Peyer's patch (tissue), 4 donors: ENCODE measurements around the gene ITGAE. TPM values are rescaled to one million over a fixed set of nuclear protein-coding genes. Genes with fewer than 3 reads are reported as not detected.

Experiments used
- DNase-seq, 3 donors: peaks; one replicate each; pipeline ENCODE4 v3.0.0-alpha.2; 2017 to 2019
- H3K27ac ChIP-seq, 4 donors: fragments of 200-600 bp; sonication (generic); one replicate each; pipeline ENCODE4 v1.5.1; 2016 to 2019
- H3K27me3 ChIP-seq, 2 donors: fragments of 200-600 bp; sonication (generic); one replicate each; pipeline ENCODE4 v1.5.1; 2019
- H3K36me3 ChIP-seq, 3 donors: fragments of 200-600 bp; sonication (generic); one replicate each; pipeline ENCODE4 v1.5.1; 2016 to 2019
- H3K4me1 ChIP-seq, 4 donors: fragments of 200-600 bp; sonication (generic); one replicate each; pipeline ENCODE4 v1.5.1; 2016 to 2019
- H3K4me3 ChIP-seq, 4 donors: fragments of 200-600 bp; sonication (generic); 1 replicate in 3 of 4; 2 replicates in 1 of 4; pipeline ENCODE4 v1.5.1; 2016 to 2019; ENCODE audit warnings: mild to moderate bottlenecking in 1 of 4
- H3K9me3 ChIP-seq, 4 donors: fragments of 200-600 bp; sonication (generic); one replicate each; pipeline ENCODE4 v1.5.1; 2016 to 2019; ENCODE audit warnings: mild to moderate bottlenecking in 1 of 4
- POLR2A ChIP-seq, 2 donors: fragments of 450-650 bp; IDR thresholded peaks; one replicate each; pipeline ENCODE4 v1.5.1; 2017; ENCODE audit warnings: antibody characterized with exemption in 2 of 2, mild to moderate bottlenecking in 2 of 2, moderate library complexity in 2 of 2
- total RNA-seq, 4 donors: library from RNA; depleted of rRNA; stranded (reverse); fragments of >200 nt; gene quantifications; one replicate each; pipeline ENCODE4 v1.1.0, GENCODE V29; 2016
- TF ChIP-seq, protein P1 (sequence below), 6 experiments: fragments of 450-650 bp in 4 of 6; fragments of 200-600 bp in 2 of 6; sonication (generic) in 1 of 6; IDR thresholded peaks; one replicate each; pipeline ENCODE4 v1.5.1; 2017 to 2019; ENCODE audit warnings: antibody characterized with exemption in 6 of 6, mild to moderate bottlenecking in 3 of 6, moderate library complexity in 1 of 6

ITGAE gene
- total RNA-seq, 4 donors from 2014 or later = 14.9 to 41.8 (median 31.5) TPM

GRCh38 chr17:3695129-3695722 is 105.8 kb downstream of the ITGAE start:
- peaks cover 0 to 16% of the 10 kb centered on the region in 2 donors for H3K27me3 ChIP-seq
- peak overlapping the region; percentile 48 to 62 (median 61) for H3K4me3 ChIP-seq
- DNase-seq = peak in 1 of 3 donors; percentile 45
- H3K36me3 ChIP-seq = peaks cover 0 to 2% (median 0%) of the 10 kb centered on the region in 3 donors
- no peaks in the 10 kb centered on the region for H3K9me3 ChIP-seq
- TF ChIP-seq, protein P1, sequence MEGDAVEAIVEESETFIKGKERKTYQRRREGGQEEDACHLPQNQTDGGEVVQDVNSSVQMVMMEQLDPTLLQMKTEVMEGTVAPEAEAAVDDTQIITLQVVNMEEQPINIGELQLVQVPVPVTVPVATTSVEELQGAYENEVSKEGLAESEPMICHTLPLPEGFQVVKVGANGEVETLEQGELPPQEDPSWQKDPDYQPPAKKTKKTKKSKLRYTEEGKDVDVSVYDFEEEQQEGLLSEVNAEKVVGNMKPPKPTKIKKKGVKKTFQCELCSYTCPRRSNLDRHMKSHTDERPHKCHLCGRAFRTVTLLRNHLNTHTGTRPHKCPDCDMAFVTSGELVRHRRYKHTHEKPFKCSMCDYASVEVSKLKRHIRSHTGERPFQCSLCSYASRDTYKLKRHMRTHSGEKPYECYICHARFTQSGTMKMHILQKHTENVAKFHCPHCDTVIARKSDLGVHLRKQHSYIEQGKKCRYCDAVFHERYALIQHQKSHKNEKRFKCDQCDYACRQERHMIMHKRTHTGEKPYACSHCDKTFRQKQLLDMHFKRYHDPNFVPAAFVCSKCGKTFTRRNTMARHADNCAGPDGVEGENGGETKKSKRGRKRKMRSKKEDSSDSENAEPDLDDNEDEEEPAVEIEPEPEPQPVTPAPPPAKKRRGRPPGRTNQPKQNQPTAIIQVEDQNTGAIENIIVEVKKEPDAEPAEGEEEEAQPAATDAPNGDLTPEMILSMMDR (IDR thresholded peaks at IDR 0.05) = no peak
- no peak for TF ChIP-seq POLR2A (IDR thresholded peaks at IDR 0.05)
- peak overlapping the region; percentile 7 to 90 (median 46) for H3K27ac ChIP-seq
- H3K4me1 ChIP-seq = peaks cover 0 to 17% (median 3%) of the 10 kb centered on the region in 4 donors

DNA sequence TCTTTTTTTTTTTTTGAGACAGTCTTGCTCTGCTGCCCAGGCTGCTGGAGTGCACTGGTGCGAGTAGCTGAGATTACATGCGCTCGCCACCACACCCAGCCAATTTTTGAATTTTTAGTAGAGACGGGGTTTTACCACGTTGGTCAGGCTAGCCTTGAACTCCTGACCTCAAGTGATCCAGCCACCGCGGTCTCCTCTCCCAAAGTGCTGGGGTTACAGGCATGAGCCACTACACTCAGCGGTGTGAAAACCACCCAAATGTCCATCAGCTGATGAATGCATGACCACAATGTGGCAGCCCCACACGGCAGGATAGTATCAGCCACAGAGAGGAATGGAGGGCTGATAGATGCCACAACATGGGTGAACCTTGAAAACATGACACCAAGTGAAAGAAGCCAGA is 107.2 kb downstream of the ITGAE start:
- peak in 2 of 3 donors; percentile 71 to 80 for DNase-seq
- no peak for TF ChIP-seq POLR2A (IDR thresholded peaks at IDR 0.05)
- TF ChIP-seq, protein P1 (IDR thresholded peaks at IDR 0.05) = no peak
- peaks cover 0 to 17% (median 7%) of the 10 kb centered on the region in 4 donors for H3K4me1 ChIP-seq
- peaks cover 0 to 16% of the 10 kb centered on the region in 2 donors for H3K27me3 ChIP-seq
- peaks cover 0 to 4% (median 0%) of the 10 kb centered on the region in 3 donors for H3K36me3 ChIP-seq
- peak overlapping the region in 1 of 4 donors; percentile 90 for H3K27ac ChIP-seq
- H3K4me3 ChIP-seq = peak overlapping the region in 1 of 4 donors; percentile 48
- H3K9me3 ChIP-seq = no peaks in the 10 kb centered on the region

DNA sequence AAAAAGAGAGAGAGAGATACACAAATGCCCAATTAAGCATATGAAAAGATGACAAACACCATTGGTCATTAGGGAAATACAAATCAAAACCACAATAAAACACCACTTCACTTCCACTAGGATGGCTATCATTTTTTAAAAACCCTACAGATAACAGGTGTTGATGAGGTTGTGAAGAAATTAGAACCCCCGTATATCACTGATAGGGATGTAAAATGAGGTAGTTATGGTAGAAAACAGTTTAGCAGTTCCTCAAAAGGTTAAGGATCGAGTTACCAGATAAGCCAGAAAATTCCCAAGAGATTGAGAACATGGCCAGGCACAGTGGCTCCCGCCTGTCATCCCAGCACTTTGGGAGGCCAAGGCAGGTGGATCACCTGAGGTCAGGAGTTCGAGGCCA is 107.8 kb downstream of the ITGAE start:
- H3K4me3 ChIP-seq = peak overlapping the region in 2 of 4 donors; percentile 14 to 48
- H3K27me3 ChIP-seq = peaks cover 0 to 16% of the 10 kb centered on the region in 2 donors
- no peak for TF ChIP-seq POLR2A (IDR thresholded peaks at IDR 0.05)
- TF ChIP-seq, protein P1 (IDR thresholded peaks at IDR 0.05) = no peak

DNA sequence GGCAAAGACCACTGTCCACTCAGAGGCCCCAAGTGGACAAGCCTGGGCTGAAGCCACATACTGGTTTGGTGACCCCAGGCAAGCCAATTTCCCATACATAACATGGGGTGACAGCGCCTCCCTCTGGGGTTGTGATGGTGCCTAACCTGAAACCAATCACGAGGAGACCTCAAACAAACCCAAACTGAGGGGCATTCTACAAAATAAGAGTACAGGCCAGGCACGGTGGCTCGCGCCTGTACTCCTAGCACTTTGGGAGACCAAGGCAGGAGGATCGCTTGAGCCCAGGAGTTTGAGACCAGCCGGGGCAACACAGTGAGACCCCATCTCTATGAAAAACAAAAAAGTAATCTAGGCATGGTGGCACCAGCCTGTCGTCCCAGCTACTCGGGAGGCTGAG is 108.6 kb downstream of the ITGAE start:
- Histone ChIP-seq H3K9me3 (no peaks in the 10 kb centered on the region), H3K36me3 (peaks cover 0 to 4% (median 0%) of the 10 kb centered on the region in 3 donors), H3K27me3 (peaks cover 0 to 16% of the 10 kb centered on the region in 2 donors), H3K27ac (peak overlapping the region in 1 of 4 donors; percentile 90), H3K4me1 (peaks cover 0 to 17% (median 7%) of the 10 kb centered on the region in 4 donors), H3K4me3 (no peak overlapping the region)
- DNase-seq = no peak
- TF ChIP-seq POLR2A (IDR thresholded peaks at IDR 0.05) = no peak
- TF ChIP-seq, protein P1 (IDR thresholded peaks at IDR 0.05) = no peak

More for the DNA sequence above, 107.8 kb downstream of the ITGAE start:
- H3K4me1 ChIP-seq = peaks cover 0 to 17% (median 7%) of the 10 kb centered on the region in 4 donors
- no peak for DNase-seq
- H3K9me3 ChIP-seq = no peaks in the 10 kb centered on the region
- H3K36me3 ChIP-seq = peaks cover 0 to 4% (median 0%) of the 10 kb centered on the region in 3 donors
- H3K27ac ChIP-seq = peak overlapping the region in 2 of 4 donors; percentile 27 to 90

DNA sequence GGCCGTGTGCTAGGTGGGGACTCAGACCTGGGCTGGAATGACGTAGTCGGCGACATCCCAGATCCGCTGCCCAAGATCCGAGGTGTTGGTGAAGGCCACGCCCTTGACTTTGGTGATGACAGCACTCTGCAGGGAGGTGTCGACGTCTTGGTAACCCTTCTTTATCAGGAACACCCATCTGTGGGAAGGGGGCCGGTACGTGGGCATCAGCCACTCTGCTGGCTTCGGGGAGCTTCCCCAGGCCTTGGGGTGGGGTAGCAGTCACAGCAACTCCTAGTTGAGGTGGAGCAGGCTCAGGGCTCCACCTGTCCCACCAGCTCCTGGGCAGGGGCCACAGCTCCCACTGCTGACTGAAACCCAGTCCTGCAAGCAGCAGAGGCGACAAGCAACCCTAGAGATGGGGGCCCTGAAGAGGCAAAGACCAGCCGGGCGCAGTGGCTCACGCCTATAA is 109.3 kb downstream of the ITGAE start:
- no peak for TF ChIP-seq POLR2A (IDR thresholded peaks at IDR 0.05)
- TF ChIP-seq, protein P1 (IDR thresholded peaks at IDR 0.05) = no peak
- Histone ChIP-seq H3K27me3 (peaks cover 0 to 12% of the 10 kb centered on the region in 2 donors), H3K9me3 (no peaks in the 10 kb centered on the region), H3K4me3 (no peak overlapping the region), H3K4me1 (peaks cover 0 to 16% (median 7%) of the 10 kb centered on the region in 4 donors), H3K27ac (no peak overlapping the region), H3K36me3 (peaks cover 0 to 4% (median 0%) of the 10 kb centered on the region in 3 donors)
- no peak for DNase-seq
